HG03135 (cell line): ENCODE measurements around the gene AMPD3.

Experiments
- ATAC-seq: cut with Tn5 transposase; IDR thresholded peaks from one replicate; pipeline ENCODE4 v1.9.1; 2021; ENCODE audit warnings: mild to moderate bottlenecking, moderate library complexity; ENCODE audit not compliant: unreplicated experiment

The AMPD3 gene

DNA sequence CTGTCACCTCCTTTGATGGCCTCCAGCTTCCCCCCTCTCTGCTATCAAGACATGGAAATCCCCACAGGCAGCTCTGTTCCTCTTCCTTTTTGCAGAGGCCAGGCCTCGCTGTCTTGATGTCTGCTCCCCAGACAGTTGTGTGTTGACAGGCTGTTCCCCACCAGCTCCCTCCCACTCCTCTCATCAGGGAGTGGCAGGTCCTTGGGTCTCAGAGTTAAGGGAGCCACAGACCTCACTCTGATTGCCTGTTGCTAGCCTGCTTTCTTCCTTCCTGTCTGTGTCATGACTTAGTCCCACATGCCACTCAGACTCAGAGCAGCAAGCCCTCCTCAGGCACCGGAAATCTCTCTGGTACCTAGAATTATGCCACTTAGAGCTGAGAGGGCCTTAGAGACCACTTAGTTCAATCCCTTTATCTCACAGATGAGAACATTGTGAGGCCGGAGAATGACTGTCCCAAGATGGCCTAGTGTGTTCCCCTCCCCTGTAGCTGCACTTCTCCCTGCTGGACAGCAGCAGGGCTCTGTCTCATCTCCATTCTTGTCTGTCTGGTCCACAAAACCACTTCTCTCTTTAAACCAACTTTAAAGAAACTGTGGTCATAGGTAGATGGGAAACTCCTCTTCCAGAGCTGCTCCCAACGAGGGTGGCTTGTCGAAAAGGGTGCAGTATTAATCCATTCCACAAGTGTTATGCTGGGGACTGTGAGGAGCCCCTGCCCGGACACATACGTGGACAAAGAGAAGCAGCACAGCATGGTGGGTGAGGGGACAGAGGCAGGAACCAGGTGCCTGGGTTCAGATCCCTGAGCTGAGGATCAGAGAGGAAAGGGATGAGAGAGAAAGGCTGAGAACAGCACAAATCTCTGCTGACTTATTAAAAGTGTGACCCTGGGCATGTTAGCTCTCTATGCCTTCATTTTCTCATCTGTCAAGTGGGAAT lies 4.2 kb downstream of the AMPD3 start:
- ATAC-seq = peak; percentile 49

DNA sequence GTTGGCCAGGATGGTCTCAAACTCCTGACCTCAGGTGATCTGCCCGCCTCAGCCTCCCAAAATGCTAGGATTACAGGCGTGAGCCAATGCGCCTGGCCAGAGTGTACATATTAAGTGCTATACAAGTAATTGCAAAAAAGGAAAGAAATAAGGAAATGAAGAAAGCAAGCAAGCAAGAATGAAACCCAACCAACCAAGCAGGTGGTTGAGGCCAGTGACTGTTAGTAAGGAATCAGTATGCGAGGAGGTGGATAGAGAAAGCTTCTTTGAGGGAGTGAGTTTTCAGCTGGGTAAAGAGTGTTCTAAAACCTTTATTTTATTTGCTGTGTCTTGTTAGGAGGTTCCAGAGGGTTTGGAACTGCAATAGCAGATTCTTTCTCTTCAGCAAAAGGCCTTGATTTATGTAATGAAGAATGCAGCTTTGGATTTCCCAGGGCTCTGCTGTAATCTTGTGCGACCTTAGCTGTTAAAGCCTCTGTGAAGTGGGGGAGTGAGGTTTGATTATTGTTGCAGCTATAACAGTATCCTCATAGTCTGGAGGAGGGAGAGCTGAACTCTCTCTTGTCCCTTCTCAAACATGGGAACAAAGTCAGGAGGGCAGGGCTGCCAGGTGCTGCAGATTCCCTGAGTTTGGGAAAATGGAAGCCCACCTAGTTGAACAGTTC lies 5.7 kb downstream of the AMPD3 start:
- no peak for ATAC-seq

DNA sequence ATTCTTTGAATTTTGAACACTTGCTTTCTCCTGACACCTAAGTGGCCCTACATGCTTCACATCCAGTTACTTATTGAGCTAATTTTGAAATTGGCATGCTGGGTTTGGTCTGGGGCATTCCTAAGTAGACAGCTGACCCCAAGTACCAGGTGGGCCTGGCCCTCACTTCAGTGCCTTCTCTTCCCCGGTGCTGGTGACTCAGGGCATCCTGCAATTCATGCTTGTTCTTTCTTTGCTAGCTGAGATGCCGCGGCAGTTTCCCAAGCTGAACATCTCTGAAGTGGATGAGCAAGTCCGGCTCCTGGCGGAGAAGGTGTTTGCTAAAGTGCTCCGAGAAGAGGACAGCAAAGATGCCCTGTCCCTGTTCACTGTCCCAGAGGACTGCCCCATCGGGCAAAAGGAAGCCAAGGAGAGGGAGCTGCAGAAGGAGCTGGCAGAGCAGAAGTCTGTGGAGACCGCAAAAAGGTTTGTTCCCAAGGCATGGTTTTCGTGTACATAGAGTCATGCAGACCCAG lies 6.3 kb downstream of the AMPD3 start:
- ATAC-seq = no peak

DNA sequence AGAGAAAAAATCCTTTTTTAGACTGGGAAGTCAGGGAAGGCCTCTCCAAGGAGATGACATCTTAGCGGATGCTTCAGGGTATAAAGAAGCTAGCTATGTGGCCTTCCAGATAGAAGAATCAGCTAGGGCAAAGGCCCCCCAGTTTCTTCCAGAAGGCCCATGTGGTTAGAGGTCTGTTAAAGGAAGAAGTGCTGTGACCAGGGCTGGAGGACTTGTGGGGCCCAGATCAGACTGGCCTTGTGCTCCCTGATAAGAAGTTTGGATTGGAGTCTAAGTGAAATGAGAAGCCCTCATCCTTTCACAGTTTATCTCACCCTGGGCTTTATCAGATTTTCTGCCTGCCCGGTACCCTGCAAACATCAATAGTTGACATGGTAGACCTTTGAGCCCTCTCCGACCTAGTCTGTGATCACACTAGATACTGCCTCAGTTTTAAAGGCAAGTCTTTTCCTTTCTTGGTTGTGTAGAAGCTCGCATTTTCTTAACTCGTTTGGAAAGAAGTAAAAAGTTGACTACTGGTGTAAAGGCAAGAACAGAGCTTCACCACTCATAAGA lies 7.8 kb downstream of the AMPD3 start:
- ATAC-seq = no peak

DNA sequence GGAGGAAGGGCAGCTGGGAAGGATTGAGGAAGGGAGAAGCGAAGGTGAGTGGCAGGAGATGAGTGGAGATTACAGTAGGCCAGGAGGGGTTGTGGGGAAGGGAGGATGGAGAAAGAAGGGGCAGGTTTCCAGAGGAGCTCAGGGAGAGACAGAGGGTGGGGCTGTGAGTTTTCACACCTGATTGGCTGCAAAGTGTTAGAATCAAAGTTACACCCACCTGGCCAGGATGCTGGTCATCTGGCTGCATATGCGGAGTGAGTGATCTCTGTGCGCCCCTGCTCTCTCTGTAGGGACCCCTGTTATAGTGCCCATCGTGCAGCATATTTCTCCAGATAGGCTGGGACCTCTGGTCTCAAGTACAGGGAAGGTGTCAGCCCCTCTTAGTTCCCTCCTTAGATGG lies 18.3 kb downstream of the AMPD3 start:
- ATAC-seq = no peak

DNA sequence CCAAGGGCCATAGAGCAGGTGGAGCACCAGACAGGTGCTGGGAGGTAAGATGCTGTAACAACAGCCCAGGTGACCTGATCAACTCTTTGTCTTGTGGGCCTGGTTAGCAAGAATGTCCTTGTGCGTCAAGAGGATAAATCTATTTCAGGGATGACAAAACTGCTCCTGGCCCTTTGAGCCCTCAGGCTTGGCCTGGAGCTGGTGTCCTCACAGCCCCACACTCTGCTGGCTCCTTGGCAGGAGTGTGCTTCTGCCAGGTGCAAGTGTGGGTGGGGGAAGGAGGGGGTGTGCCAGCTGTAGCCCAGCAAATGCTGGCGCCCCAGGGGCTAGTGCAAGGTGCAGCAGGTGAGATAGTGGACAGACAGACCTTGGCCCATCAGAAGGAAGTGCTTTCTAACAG lies 19.5 kb downstream of the AMPD3 start:
- no peak for ATAC-seq

DNA sequence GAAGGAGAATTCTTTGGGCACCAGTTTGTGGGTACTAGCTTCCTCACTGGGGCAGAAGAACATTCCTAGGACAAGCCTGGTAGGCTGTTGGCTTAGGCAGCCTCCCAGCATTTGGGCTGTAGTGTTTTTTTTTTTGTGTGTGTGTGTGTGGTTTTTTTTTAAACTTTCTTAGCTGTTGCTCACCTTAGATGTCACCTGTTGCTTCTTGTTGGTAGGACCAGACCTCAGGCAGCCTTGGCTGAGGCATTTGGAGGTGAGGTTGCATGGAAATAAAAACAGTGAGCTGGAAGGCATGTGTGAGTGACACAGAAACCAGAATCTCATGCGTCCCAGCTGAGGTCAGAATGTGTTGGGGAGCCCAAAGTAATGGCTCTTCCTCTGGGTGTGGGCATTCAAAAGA lies 21.3 kb downstream of the AMPD3 start:
- ATAC-seq = no peak

DNA sequence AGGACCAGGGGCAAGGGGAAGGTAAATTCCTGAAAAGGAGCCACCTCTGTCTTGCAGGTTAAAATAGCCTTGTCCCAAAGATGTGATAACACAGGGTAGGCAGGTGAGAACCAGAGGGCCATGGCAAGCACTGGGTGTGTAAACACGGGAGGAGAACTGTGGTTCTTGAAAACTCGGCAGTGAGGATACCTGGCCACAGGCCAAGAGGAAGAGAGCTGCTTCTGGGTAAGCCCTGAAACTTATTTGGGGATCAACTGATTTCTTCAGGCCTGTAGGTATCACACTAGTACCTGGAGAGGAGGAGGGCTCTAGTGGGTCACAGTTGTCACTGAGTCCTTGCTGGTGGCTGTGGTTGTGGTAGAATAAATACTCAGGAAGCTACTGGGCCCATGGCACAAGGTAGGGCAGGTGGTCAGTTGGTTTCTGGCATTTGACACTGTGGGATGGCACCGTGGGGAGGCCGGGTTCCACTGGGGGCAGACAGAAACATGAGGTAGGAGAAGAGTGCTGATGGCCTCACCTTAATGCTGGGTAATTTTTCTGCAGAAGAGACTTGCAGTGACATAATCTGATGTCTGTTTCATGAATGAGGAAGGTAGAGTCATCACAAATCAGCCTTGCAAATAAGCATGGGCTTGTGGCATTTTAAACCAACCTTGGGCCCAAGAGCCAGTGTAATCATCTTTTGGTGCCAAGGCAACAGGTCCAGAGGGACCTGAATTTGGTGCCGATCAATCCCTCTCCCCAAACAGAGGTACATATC lies 22.0 kb downstream of the AMPD3 start:
- ATAC-seq = no peak

DNA sequence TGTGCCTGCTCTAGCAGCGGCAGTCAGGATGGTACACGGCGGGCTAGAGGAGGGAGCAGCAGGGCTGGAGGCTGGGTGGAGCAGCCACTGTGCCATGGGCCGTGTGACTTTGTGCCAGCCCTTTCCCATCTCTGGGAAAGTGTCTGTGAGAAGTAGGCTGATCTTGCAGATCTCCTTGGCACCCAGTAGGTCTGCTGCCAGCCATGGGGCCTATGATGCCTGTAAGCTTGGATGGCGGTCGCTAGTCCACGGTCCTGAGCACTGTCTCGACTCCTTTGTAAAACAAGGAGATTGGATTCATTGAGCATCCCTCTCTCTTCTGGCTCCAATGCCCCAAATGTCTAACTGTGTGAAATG lies 22.6 kb downstream of the AMPD3 start:
- ATAC-seq = no peak

DNA sequence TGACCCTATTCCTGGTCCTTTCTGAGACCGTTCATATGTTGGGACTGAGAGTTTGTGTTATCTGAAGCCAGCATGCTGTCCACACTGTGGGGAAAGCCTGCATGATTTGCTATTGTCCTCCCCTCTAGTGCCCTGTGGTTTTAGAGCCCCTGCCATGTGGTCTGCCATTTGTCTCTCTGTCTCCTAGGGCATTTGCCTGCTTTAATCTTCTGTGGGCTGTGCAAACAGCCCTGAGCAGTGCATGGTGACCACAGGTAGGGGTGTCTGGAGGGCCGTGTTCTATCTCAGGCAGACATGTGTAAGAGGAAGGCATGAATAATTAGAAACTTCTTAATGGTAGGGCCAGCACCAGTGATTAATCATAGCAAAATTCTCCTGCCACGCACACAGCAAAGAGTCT lies 23.0 kb downstream of the AMPD3 start:
- no peak for ATAC-seq

DNA sequence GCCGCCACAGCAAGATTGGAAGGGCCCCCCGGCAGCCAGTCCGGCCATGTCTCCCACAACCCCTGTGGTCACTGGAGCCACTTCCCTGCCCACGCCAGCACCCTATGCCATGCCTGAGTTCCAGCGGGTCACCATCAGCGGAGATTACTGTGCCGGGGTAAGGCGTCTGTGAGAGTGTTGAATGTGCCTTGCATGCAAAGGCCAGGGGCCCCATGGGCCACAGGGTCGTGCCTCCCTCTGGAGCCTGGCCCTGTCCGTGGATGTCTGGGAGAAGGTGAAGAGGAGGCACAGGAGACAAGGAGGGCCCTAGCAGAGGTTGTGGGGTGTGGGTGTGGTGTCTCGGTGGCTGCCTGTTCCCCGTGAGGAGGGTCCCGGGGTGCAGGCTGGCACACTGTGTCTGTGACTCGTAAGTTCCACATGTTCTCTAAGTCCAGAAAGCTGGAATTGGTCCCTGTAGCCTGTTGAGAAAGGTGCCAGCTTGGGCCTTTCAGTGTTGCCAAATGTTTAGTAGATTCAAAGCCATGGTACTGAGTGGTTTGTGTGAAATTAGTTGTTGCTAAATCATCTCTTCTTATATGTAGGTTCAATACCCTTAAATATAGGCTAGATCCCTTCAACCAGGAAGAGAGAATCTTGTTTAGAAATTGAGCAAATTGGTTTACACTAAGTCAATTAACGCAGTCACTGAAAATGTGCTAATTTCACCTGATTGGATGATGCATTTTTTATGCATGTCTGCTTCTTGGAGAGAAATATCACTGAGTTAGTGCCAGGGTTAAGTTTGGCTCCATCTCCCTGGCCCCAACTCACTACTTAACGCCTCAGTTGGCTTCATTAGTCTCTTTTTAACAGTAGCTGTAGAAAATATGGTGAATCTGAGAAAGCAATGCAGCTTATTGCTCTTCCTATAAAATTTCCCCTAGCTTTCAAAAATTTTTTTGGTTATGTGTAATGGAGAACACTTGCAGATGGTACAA lies 23.8 kb downstream of the AMPD3 start:
- no peak for ATAC-seq

DNA sequence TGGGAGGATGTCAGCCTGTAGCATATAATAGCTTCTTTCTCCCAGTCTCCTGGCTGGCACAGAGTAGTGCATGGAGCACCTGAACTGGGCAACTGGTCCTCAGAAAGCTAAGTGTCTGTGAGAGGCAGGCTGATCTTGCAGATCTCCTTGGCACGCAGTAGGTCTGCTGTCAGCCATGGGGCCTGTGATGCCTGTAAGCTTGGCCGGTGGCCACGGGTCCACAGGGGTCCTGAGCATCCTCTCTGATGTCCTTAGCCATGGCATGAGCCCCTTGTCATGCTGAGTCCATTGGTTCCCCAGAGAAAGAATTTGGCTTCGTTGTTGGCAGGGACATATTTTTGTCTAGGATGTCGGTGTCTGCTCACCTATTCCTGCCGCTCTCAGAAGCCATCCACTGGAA lies 25.0 kb downstream of the AMPD3 start:
- ATAC-seq = no peak

DNA sequence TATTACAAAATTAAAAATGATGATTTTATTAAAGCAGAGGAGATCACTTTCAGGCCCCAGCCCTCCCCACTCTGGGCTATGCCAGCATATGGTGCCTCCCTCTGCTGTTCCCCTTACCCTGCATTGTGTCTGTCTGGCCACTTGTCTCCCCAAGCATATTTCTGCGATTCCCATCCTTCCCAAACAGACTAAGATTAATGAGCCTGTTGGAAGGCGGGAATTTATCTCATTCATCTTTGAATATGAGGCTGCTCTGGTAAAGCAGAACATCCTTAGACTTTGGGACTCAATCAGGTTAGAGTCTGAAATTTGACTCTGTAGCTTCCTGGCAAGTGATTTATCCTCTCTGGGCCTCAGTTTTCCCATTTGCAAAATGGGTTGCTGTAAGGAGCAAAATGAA lies 25.7 kb downstream of the AMPD3 start:
- ATAC-seq = no peak

DNA sequence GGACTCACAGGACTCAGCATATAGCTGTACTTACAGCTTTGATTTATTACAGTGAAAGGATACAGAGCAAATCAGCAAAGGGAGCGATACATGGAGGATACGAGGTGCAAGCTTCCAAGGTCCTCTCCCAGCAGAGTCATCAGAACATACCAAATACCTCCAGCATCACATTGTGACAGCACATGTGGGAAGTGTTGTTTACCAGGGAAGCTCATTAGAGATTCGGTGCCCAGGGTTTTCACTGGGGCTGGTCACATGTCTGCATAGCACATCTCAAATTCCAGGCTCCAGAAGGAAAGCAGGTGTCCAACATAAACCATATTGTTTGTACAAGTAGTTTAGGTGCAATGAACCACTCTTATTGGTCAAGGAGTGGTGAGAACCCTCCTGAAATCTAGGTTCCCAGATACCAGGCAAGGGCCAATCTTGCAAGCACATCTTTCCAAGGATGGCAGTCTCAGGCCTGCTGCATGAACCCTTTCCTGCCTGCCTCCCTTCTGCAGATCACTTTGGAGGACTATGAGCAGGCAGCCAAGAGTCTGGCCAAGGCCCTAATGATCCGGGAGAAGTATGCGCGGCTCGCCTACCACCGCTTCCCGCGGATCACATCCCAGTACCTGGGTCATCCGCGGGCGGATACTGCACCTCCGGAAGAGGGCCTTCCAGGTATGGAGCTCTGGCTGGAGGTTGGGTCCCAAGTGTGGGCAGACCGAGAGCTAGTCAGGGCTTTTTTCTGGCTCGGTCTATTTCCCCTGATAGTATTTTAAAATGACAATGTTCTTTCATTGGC lies 26.7 kb downstream of the AMPD3 start:
- ATAC-seq = no peak

DNA sequence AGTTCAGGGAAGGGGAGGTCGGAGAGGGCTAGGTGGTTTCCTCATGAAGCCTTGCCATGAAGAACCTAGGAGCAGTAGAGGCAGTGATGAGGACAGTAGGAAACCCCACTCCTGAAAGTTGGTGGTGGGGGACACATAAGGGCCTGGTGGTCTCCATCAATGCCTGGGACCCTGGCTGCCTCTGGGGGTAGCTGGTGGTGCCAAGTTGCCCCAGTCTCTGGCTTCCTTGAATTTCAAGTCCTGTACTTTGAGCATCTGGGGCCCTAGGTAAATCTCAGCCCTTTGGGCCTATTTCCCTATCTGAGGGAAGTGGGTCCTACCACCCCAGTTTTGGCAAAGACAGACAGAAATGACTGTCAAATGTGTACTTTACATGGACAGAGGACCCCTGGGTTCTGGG lies 28.1 kb downstream of the AMPD3 start:
- ATAC-seq = no peak

DNA sequence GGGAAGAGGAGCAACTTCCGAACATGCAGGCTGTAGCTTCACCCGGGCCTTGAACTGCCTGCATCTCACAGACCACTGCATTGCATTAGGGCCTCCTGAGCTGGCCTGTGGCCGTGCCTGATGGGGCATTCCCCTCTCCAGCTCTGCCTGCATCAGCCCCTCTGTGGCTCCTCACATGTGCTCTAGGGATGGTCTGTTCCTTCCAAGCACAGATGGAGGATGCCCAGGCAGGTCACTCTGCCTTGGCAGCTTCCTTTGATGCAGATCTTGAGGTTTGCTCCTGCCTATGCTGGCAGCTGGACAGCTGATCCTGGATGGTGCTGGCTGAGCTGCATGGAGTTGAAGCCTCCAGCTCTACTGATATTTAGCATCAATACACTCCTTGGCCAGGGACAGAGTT lies 28.5 kb downstream of the AMPD3 start:
- no peak for ATAC-seq

DNA sequence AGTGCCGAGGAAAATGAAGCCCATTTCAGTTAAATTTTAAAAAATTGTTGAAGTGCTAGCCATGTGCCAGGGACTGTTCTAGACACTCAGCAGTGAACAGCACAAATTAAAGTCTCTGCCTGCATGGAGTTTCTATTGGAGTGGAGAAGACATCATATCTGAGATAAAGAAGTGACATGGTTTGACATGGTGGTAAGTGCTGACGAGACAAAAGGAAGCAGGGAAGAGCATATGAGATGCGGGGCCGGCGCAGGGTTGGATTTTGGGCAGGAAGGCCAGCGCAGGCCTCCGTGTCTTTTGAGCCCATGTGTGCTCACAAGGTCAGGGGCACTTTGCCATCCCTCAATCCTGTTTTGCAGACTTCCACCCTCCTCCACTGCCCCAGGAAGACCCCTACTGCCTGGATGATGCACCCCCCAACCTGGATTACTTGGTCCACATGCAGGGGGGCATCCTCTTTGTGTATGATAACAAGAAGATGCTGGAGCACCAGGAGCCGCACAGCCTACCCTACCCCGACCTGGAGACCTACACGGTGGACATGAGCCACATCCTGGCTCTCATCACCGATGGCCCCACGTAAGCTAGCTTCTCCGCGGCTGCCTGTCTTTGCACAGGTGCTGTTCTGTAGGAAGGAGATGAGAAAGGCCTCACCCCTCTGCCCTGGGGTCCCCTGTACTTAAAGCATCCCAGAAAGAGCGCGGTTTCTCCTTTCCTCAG lies 29.6 kb downstream of the AMPD3 start:
- ATAC-seq = no peak

DNA sequence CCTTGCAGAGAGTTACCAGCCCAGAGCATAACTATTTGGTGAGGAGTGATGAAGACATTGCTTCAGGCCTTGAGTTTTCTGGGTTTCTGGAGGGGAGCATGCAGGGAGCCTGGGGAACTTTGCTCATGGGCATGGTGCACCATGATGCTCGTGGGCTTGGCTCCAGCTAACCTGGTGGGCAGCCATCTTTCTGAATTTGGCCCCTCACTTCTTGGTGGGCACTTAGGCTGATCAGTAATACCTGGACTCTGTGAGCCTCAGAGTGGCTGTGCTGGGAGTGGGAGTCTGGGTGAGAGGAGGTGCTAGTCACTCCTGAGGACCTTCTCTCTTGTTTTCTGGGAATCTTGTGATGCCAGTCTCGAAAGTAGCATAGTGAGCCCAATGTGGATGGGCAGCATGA lies 30.6 kb downstream of the AMPD3 start:
- no peak for ATAC-seq
